ENCODE results near the gene FKBP1B. TPM values are rescaled to one million over a fixed set of nuclear protein-coding genes. Genes with fewer than 3 reads are reported as not detected.

FKBP1B gene
- total and polyA plus RNA-seq, 2 donors (not counting 3 experiments of a cell fraction or from before 2014, with no cell fraction given): 12.9 to 40.2 TPM

DNA sequence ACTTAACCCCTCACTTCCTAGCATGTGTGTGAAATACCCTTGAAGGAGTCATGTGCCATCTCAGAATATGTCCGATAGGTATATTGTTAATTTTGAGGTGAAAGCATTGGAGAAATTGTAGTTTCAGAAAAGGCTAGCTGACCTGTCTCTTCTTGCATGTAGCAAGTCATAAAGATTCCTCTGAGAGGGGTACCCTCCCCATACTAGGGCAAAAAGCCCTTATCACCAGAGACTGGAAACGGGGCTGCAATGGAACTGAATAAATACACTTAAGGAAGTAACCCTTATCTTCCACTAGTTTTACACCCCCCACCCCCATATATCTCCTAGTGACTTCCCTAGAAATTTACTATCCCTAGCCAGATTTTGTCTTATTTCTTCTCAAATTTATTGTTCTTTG lies 28.3 kb downstream of the FKBP1B start:
- ChIA-PET POLR2A (no interaction called here), CTCF (interaction anchor here (0.7 kb wide), 1 partner anchor 260 kb away, joined by 4 read pairs; no protein-coding TSS in a partner anchor)
- Histone ChIP-seq H3K36me3 (ENCODE audit: control insufficient read depth in 2 of 2, extremely low read depth in 1 of 2, insufficient read depth in 2 of 2, low read length in 2 of 2) (peaks cover 7 to 15% of the 10 kb centered on the region in 2 experiments), H3K9me1 (replicated peaks; ENCODE audit: control insufficient read depth, extremely low read depth, insufficient read depth, low read length) (no peaks in the 10 kb centered on the region), H3K9ac (replicated peaks; ENCODE audit: extremely low read depth, insufficient read depth, low read length) (peak overlapping the region; percentile 29), H4K20me1 (replicated peaks; ENCODE audit: control insufficient read depth, extremely low read depth, insufficient read depth, low read length) (no peaks in the 10 kb centered on the region), H2AFZ (ENCODE audit: low read depth, low read length) (no peak overlapping the region), H3K4me3 (replicated peaks in 1 of 3; ENCODE audit: insufficient read depth in 1 of 3, low read depth in 1 of 3, low read length in 3 of 3) (peak overlapping the region in 1 of 3 experiments; percentile 53), H3K27ac (ENCODE audit: insufficient read depth, low read depth, low read length) (no peak overlapping the region), H3K9me3 (replicated peaks; ENCODE audit: control insufficient read depth, insufficient read depth, low read length) (no peaks in the 10 kb centered on the region), H3K4me2 (ENCODE audit: insufficient read depth, low read length) (peak overlapping the region; percentile 74), H3K79me2 (ENCODE audit: control insufficient read depth, insufficient read depth, low read length) (peaks cover 24% of the 10 kb centered on the region), H3K27me3 (ENCODE audit: control insufficient read depth in 2 of 2, insufficient read depth in 2 of 2, low read length in 2 of 2) (no peaks in the 10 kb centered on the region), H3K4me1 (ENCODE audit: control insufficient read depth, extremely low read depth, insufficient read depth, low read length) (peaks cover 15% of the 10 kb centered on the region)
- DNase-seq (ENCODE audit: low read depth, low spot score): no peak
- dilution Hi-C loops (cut with MboI; ENCODE audit: extremely low pct_ligation_motif_present, low sequenced_read_pairs) (no loop called here), intact Hi-C loops (cut with micrococcal nuclease) (loop anchor here (2.0 kb wide), 2 partner anchors 63 to 87 kb away; no protein-coding TSS in a partner anchor)
- TF ChIP-seq POLR2A (IDR thresholded peaks at IDR 0.05; ENCODE audit: low read depth, low read length): peak; percentile 1
- TF ChIP-seq FOS (IDR thresholded peaks at IDR 0.05; ENCODE audit: borderline replicate concordance, insufficient read depth, low read length): no peak
- no peak for TF ChIP-seq EZH2 (IDR thresholded peaks at IDR 0.05; ENCODE audit: borderline replicate concordance, low read depth, low read length, severe bottlenecking)
- no peak for TF ChIP-seq JUN (IDR thresholded peaks at IDR 0.05; ENCODE audit: borderline replicate concordance, insufficient read depth, insufficient read length, low read depth)
- no TSS peak for BruUV-seq (replicated peaks)
- FAIRE-seq: no peak

DNA sequence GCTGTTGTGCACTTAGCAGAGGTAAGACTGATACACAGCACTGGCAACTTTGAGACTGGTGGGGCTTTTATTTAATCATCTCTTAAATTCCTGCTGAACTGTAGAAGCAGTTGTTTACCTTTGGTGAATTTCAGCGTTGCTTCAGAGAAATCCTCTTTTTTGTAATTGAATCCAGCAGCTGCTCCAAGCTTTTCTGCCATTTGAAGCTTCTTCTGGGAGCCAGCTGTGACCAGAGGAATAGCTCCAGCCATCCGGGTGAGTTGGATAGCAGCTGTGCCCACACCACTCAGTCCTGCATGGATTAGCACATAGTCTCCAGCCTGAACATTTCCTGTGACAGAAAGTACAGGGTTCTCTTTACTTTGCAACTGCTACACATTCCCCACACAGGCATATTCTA lies 31.2 kb downstream of the FKBP1B start:
- dilution Hi-C loops (cut with MboI; ENCODE audit: extremely low pct_ligation_motif_present, low sequenced_read_pairs) (no loop called here), intact Hi-C loops (cut with micrococcal nuclease) (loop anchor here (5.0 kb wide), 1 partner anchor 287 kb away; no protein-coding TSS in a partner anchor)
- Histone ChIP-seq H3K9me3 (replicated peaks; ENCODE audit: control insufficient read depth, insufficient read depth, low read length) (no peaks in the 10 kb centered on the region), H3K27me3 (ENCODE audit: control insufficient read depth in 2 of 2, insufficient read depth in 2 of 2, low read length in 2 of 2) (no peaks in the 10 kb centered on the region), H3K27ac (ENCODE audit: insufficient read depth, low read depth, low read length) (no peak overlapping the region), H3K4me1 (ENCODE audit: control insufficient read depth, extremely low read depth, insufficient read depth, low read length) (peaks cover 24% of the 10 kb centered on the region), H3K9me1 (replicated peaks; ENCODE audit: control insufficient read depth, extremely low read depth, insufficient read depth, low read length) (no peaks in the 10 kb centered on the region), H3K4me2 (ENCODE audit: insufficient read depth, low read length) (no peak overlapping the region), H3K9ac (replicated peaks; ENCODE audit: extremely low read depth, insufficient read depth, low read length) (no peak overlapping the region), H2AFZ (ENCODE audit: low read depth, low read length) (no peak overlapping the region), H4K20me1 (replicated peaks; ENCODE audit: control insufficient read depth, extremely low read depth, insufficient read depth, low read length) (no peaks in the 10 kb centered on the region), H3K4me3 (replicated peaks in 1 of 3; ENCODE audit: insufficient read depth in 1 of 3, low read depth in 1 of 3, low read length in 3 of 3) (no peak overlapping the region), H3K36me3 (ENCODE audit: control insufficient read depth in 2 of 2, extremely low read depth in 1 of 2, insufficient read depth in 2 of 2, low read length in 2 of 2) (peaks cover 7 to 16% of the 10 kb centered on the region in 2 experiments), H3K79me2 (ENCODE audit: control insufficient read depth, insufficient read depth, low read length) (peaks cover 9% of the 10 kb centered on the region)
- CTCF ChIA-PET: interaction anchor here (0.6 kb wide), 1 partner anchor 256 kb away, joined by 3 read pairs; no protein-coding TSS in a partner anchor
- POLR2A ChIA-PET: no interaction called here
- BruUV-seq (replicated peaks): no TSS peak
- FAIRE-seq: no peak
- no peak for TF ChIP-seq POLR2A (IDR thresholded peaks at IDR 0.05; ENCODE audit: low read depth, low read length)
- TF ChIP-seq, protein P1, sequence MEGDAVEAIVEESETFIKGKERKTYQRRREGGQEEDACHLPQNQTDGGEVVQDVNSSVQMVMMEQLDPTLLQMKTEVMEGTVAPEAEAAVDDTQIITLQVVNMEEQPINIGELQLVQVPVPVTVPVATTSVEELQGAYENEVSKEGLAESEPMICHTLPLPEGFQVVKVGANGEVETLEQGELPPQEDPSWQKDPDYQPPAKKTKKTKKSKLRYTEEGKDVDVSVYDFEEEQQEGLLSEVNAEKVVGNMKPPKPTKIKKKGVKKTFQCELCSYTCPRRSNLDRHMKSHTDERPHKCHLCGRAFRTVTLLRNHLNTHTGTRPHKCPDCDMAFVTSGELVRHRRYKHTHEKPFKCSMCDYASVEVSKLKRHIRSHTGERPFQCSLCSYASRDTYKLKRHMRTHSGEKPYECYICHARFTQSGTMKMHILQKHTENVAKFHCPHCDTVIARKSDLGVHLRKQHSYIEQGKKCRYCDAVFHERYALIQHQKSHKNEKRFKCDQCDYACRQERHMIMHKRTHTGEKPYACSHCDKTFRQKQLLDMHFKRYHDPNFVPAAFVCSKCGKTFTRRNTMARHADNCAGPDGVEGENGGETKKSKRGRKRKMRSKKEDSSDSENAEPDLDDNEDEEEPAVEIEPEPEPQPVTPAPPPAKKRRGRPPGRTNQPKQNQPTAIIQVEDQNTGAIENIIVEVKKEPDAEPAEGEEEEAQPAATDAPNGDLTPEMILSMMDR (IDR thresholded peaks at IDR 0.05; ENCODE audit: extremely low read depth in 1 of 2, insufficient read depth in 1 of 2, low read depth in 1 of 2, low read length in 2 of 2): no peak
- no peak for TF ChIP-seq EZH2 (IDR thresholded peaks at IDR 0.05; ENCODE audit: borderline replicate concordance, low read depth, low read length, severe bottlenecking)
- TF ChIP-seq, protein P2, sequence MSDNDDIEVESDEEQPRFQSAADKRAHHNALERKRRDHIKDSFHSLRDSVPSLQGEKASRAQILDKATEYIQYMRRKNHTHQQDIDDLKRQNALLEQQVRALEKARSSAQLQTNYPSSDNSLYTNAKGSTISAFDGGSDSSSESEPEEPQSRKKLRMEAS (IDR thresholded peaks at IDR 0.05; ENCODE audit: insufficient read depth, insufficient read length): no peak
- no peak for TF ChIP-seq MYC (IDR thresholded peaks at IDR 0.05; ENCODE audit: low read depth, low read length)
- TF ChIP-seq FOS (IDR thresholded peaks at IDR 0.05; ENCODE audit: borderline replicate concordance, insufficient read depth, low read length): no peak
- no peak for TF ChIP-seq GATA2 (IDR thresholded peaks at IDR 0.05; ENCODE audit: insufficient read depth, insufficient read length, low read depth, low read length)
- TF ChIP-seq POLR2AphosphoS5 (IDR thresholded peaks at IDR 0.05; ENCODE audit: insufficient read depth, low read depth, low read length): no peak
- DNase-seq (ENCODE audit: low read depth, low spot score): no peak
